HG03378 (cell line): ENCODE data around the gene KIF4A.
"Not testable (repeated sequence)": the region's sequence is repeated elsewhere in the genome, so short reads cannot be mapped to it uniquely, and the experiment has no call there.

Experiments
- ATAC-seq: cut with Tn5 transposase; IDR thresholded peaks from one replicate; pipeline ENCODE4 v1.9.1; 2021; ENCODE audit warnings: mild to moderate bottlenecking, moderate library complexity; ENCODE audit not compliant: unreplicated experiment

Gene KIF4A

GRCh38 chrX:70280573-70280972 is 9.3 kb upstream of the KIF4A start:
- ATAC-seq, result no peak

GRCh38 chrX:70281951-70282350 is 8.0 kb upstream of the KIF4A start, which contains the start of gene RAB41:
Gene RAB41 (plus strand): TSS chrX:70282172. CDS start chrX:70282218, 46 bp downstream.
- ATAC-seq, result no peak

GRCh38 chrX:70289168-70289792 is 624 bp upstream of the KIF4A start:
- ATAC-seq, result no peak

GRCh38 chrX:70292788-70293187 is 2.9 kb downstream of the KIF4A start:
- no peak for ATAC-seq

- no peak for ATAC-seq
Observed at GRCh38 chrX:70293621-70294020, 3.7 kb downstream of the KIF4A start.

GRCh38 chrX:70301716-70302115 is 11.8 kb downstream of the KIF4A start:
- no peak for ATAC-seq

GRCh38 chrX:70313503-70313902 is 23.6 kb downstream of the KIF4A start:
- ATAC-seq, result no peak

- no peak for ATAC-seq
Observed at GRCh38 chrX:70322784-70323183, 32.9 kb downstream of the KIF4A start.

GRCh38 chrX:70323628-70324027 is 33.7 kb downstream of the KIF4A start:
- not testable (repeated sequence) for ATAC-seq

GRCh38 chrX:70324326-70324725 is 34.4 kb downstream of the KIF4A start:
- no peak for ATAC-seq

GRCh38 chrX:70331161-70331560 is 41.3 kb downstream of the KIF4A start:
- no peak for ATAC-seq

GRCh38 chrX:70332600-70332999 is 42.7 kb downstream of the KIF4A start:
- ATAC-seq, result no peak

GRCh38 chrX:70336767-70337166 is 46.9 kb downstream of the KIF4A start:
- peak; percentile 100 for ATAC-seq

GRCh38 chrX:70338290-70338689 is 48.4 kb downstream of the KIF4A start:
- no peak for ATAC-seq

GRCh38 chrX:70343435-70343834 is 53.5 kb downstream of the KIF4A start:
- ATAC-seq, result no peak

GRCh38 chrX:70346418-70347070 is 56.6 kb downstream of the KIF4A start:
- no peak for ATAC-seq

- ATAC-seq, result not testable (repeated sequence)
Observed at GRCh38 chrX:70348825-70349224, 58.9 kb downstream of the KIF4A start.

- ATAC-seq, result not testable (repeated sequence)
Observed at GRCh38 chrX:70349367-70350125, 59.6 kb downstream of the KIF4A start.

- no peak for ATAC-seq
Observed at GRCh38 chrX:70352496-70352895, 62.6 kb downstream of the KIF4A start.

- no peak for ATAC-seq
Observed at GRCh38 chrX:70353514-70353913, 63.6 kb downstream of the KIF4A start.

GRCh38 chrX:70354716-70355115 is 64.8 kb downstream of the KIF4A start:
- ATAC-seq, result no peak

GRCh38 chrX:70359458-70359857 is 69.6 kb downstream of the KIF4A start:
- ATAC-seq, result no peak
